H9 (cell line): Measurements from ENCODE around the gene PJVK. TPM values are rescaled to one million over a fixed set of nuclear protein-coding genes. Genes with fewer than 3 reads are reported as not detected.

ENCODE experiments used
- DNase-seq: peaks from one replicate; pipeline ENCODE4 v3.0.0-alpha.2; 2017
- H2AFZ ChIP-seq: one replicate; pipeline ENCODE4 v1.6.1; 2013; ENCODE audit warnings: mild to moderate bottlenecking, low read length, control low read depth, moderate library complexity
- H2AK5ac ChIP-seq: 2 replicates; pipeline ENCODE4 v1.6.1; 2013; ENCODE audit warnings: low read length, control low read depth, mixed read lengths; ENCODE audit not compliant: insufficient read length
- H2BK120ac ChIP-seq: one replicate; pipeline ENCODE4 v1.6.1; 2013; ENCODE audit warnings: low read depth, mild to moderate bottlenecking, low read length, control low read depth, inconsistent platforms; ENCODE audit not compliant: poor library complexity, severe bottlenecking
- H2BK12ac ChIP-seq: 2 replicates; pipeline ENCODE4 v1.6.1; 2013; ENCODE audit warnings: low read length, control low read depth, mixed read lengths, low read depth; ENCODE audit not compliant: insufficient read length
- H2BK15ac ChIP-seq: 2 replicates; pipeline ENCODE4 v1.6.1; 2013; ENCODE audit warnings: low read depth, low read length, control low read depth
- H2BK20ac ChIP-seq: one replicate; pipeline ENCODE4 v1.6.1; 2013; ENCODE audit warnings: low read depth, mild to moderate bottlenecking, low read length, control low read depth, inconsistent platforms; ENCODE audit not compliant: poor library complexity, severe bottlenecking
- H2BK5ac ChIP-seq: 2 replicates; pipeline ENCODE4 v1.6.1; 2013; ENCODE audit warnings: low read length, control low read depth, mixed read lengths; ENCODE audit not compliant: insufficient read length
- H3K14ac ChIP-seq: 2 replicates; pipeline ENCODE4 v1.6.1; 2013; ENCODE audit warnings: low read length, control low read depth; ENCODE audit not compliant: insufficient read depth
- H3K18ac ChIP-seq: 2 replicates; pipeline ENCODE4 v1.6.1; 2013; ENCODE audit warnings: low read depth, mild to moderate bottlenecking, mixed read lengths, low read length, control low read depth; ENCODE audit not compliant: insufficient read length
- H3K23ac ChIP-seq: 2 replicates; pipeline ENCODE4 v1.6.1; 2013; ENCODE audit warnings: low read length, control low read depth, mixed read lengths, low read depth; ENCODE audit not compliant: insufficient read length
- H3K23me2 ChIP-seq: 2 replicates; pipeline ENCODE4 v1.6.1; 2013; ENCODE audit warnings: low read depth, mild to moderate bottlenecking, mixed read lengths, low read length, control low read depth; ENCODE audit not compliant: insufficient read length, poor library complexity, severe bottlenecking
- H3K27ac ChIP-seq: 2 replicates; pipeline ENCODE4 v1.5.1; 2013; ENCODE audit warnings: low read length, control low read depth, mixed read lengths, low read depth; ENCODE audit not compliant: insufficient read length
- H3K27me3 ChIP-seq: 2 replicates; pipeline ENCODE4 v1.6.1; 2013; ENCODE audit warnings: low read length, control low read depth, inconsistent platforms; ENCODE audit not compliant: insufficient read depth
- H3K4ac ChIP-seq: 2 replicates; pipeline ENCODE4 v1.6.1; 2013; ENCODE audit warnings: low read depth, mild to moderate bottlenecking, control low read depth, inconsistent platforms, low read length, moderate library complexity
- H3K4me1 ChIP-seq: 2 replicates; pipeline ENCODE4 v1.6.1; 2013; ENCODE audit warnings: low read length, control low read depth, inconsistent platforms; ENCODE audit not compliant: insufficient read depth
- H3K4me2 ChIP-seq: 2 replicates; pipeline ENCODE4 v1.6.1; 2013; ENCODE audit warnings: low read length, control low read depth, mixed read lengths; ENCODE audit not compliant: insufficient read length, insufficient read depth
- H3K56ac ChIP-seq: 2 replicates; pipeline ENCODE4 v1.6.1; 2013; ENCODE audit warnings: low read depth, mild to moderate bottlenecking, mixed read lengths, low read length, control low read depth; ENCODE audit not compliant: insufficient read length
- H3K79me1 ChIP-seq: 2 replicates; pipeline ENCODE4 v1.6.1; 2013; ENCODE audit warnings: low read depth, mild to moderate bottlenecking, moderate library complexity, low read length, control low read depth, inconsistent platforms; ENCODE audit not compliant: insufficient read depth, poor library complexity, severe bottlenecking
- H3K79me2 ChIP-seq: 2 replicates; pipeline ENCODE4 v1.6.1; 2013; ENCODE audit warnings: low read length, control low read depth, inconsistent platforms; ENCODE audit not compliant: insufficient read depth
- H3K9ac ChIP-seq: 2 replicates; pipeline ENCODE4 v1.6.1; 2013; ENCODE audit warnings: low read length, control low read depth, mixed read lengths; ENCODE audit not compliant: insufficient read length; ENCODE audit errors: extremely low read depth
- H3K9me3 ChIP-seq: one replicate; pipeline ENCODE4 v1.6.1; 2013; ENCODE audit warnings: low read depth, low read length, inconsistent platforms; ENCODE audit not compliant: control insufficient read depth
- H3T11ph ChIP-seq: one replicate; pipeline ENCODE4 v1.6.1; 2013; ENCODE audit warnings: mild to moderate bottlenecking, low read length, control low read depth, inconsistent platforms
- H4K20me1 ChIP-seq: one replicate; pipeline ENCODE4 v1.6.1; 2013; ENCODE audit not compliant: control insufficient read depth, insufficient read length, insufficient read depth
- H4K5ac ChIP-seq: 2 replicates; pipeline ENCODE4 v1.6.1; 2013; ENCODE audit warnings: low read depth, mild to moderate bottlenecking, mixed read lengths, low read length, control low read depth; ENCODE audit not compliant: insufficient read length
- H4K8ac ChIP-seq: replicated peaks from 2 replicates; pipeline ENCODE4 v1.6.1; 2013; ENCODE audit warnings: low read length, control low read depth, mixed read lengths, low read depth; ENCODE audit not compliant: insufficient read length
- H4K91ac ChIP-seq: 2 replicates; pipeline ENCODE4 v1.6.1; 2013; ENCODE audit warnings: low read depth, mild to moderate bottlenecking, moderate library complexity, mixed read lengths, low read length, control low read depth; ENCODE audit not compliant: insufficient read length
- H3K27ac Mint-ChIP-seq, 3 experiments: 2 replicates in 2 of 3; 3 replicates in 1 of 3; pipeline ENCODE4 v1.8.0; 2020 to 2021; ENCODE audit warnings: mixed read lengths in 3 of 3, mild to moderate bottlenecking in 1 of 3, moderate library complexity in 1 of 3
- H3K27me3 Mint-ChIP-seq: 2 replicates; pipeline ENCODE4 v1.8.0; 2021; ENCODE audit warnings: low read depth, mild to moderate bottlenecking, moderate library complexity, mixed read lengths
- H3K36me3 Mint-ChIP-seq, 3 experiments: 2 replicates in 2 of 3; 3 replicates in 1 of 3; pipeline ENCODE4 v1.8.0; 2020 to 2021; ENCODE audit warnings: low read depth in 3 of 3, mixed read lengths in 3 of 3; ENCODE audit not compliant: insufficient read depth in 1 of 3
- H3K4me1 Mint-ChIP-seq, 2 experiments: 2 replicates each; pipeline ENCODE4 v1.8.0; 2020; ENCODE audit warnings: mixed read lengths in 2 of 2
- H3K4me3 Mint-ChIP-seq, 2 experiments: 2 replicates in 1 of 2; 3 replicates in 1 of 2; pipeline ENCODE4 v1.8.0; 2020 to 2021; ENCODE audit warnings: mild to moderate bottlenecking in 2 of 2, mixed read lengths in 2 of 2, moderate library complexity in 1 of 2
- H3K9me3 Mint-ChIP-seq, 2 experiments: 2 replicates in 1 of 2; 3 replicates in 1 of 2; pipeline ENCODE4 v1.8.0; 2020; ENCODE audit warnings: mild to moderate bottlenecking in 2 of 2, mixed read lengths in 2 of 2, moderate library complexity in 1 of 2
- CTCF ChIP-seq: fragments of 200-600 bp; sonication (generic); conservative IDR thresholded peaks from 3 replicates; pipeline ENCODE4 v1.8.0; 2021; ENCODE audit warnings: antibody characterized with exemption, mild to moderate bottlenecking
- WGBS: extraction: QIAGEN DNeasy Blood & Tissue Kit; methylation state at CpG from one replicate; pipeline ENCODE4 v1.1.7; 2013; ENCODE audit warnings: missing lambda C conversion rate, low lambda C conversion rate, mixed read lengths; ENCODE audit not compliant: insufficient read length; ENCODE audit errors: extremely low coverage; 5-methylcytosine and 5-hydroxymethylcytosine counted together
- total RNA-seq: library from RNA; stranded (reverse); gene quantifications from 2 replicates; pipeline ENCODE4 v1.2.1, GENCODE V29; 2021

Gene PJVK
- total RNA-seq, 1 experiment from 2014 or later, result 4.7 TPM

- Histone ChIP-seq H3K4ac (no peak overlapping the region), H2BK120ac (no peak overlapping the region), H3K18ac (no peak overlapping the region), H3K79me1 (no peaks in the 10 kb centered on the region), H2AFZ (no peak overlapping the region), H3K23ac (no peak overlapping the region), H3K27ac (no peak overlapping the region), H2BK15ac (no peak overlapping the region), H2AK5ac (no peak overlapping the region), H3K56ac (no peak overlapping the region), H3K27me3 (no peaks in the 10 kb centered on the region), H4K91ac (no peak overlapping the region), H3K14ac (no peak overlapping the region), H4K20me1 (no peaks in the 10 kb centered on the region), H3K4me2 (peak overlapping the region; percentile 98), H3K79me2 (peaks cover 6% of the 10 kb centered on the region; the same call in 1 of the 2 replicates), H3K9ac (no peak overlapping the region), H4K8ac (no peak overlapping the region), H2BK5ac (no peak overlapping the region), H4K5ac (no peak overlapping the region), H3K4me1 (no peaks in the 10 kb centered on the region), H3K9me3 (no peaks in the 10 kb centered on the region), H3K23me2 (peaks cover 9% of the 10 kb centered on the region), H2BK12ac (no peak overlapping the region), H3T11ph (no peak overlapping the region), H2BK20ac (no peak overlapping the region)
- WGBS, result no CpG with 5 or more reads among the region's 4 CpGs
- Mint-ChIP-seq H3K36me3 (peaks cover 18 to 48% (median 45%) of the 10 kb centered on the region in 3 experiments; a peak in 6 of 7 replicates), H3K4me1 (peaks cover 19 to 22% of the 10 kb centered on the region in 2 experiments), H3K27me3 (no peaks in the 10 kb centered on the region), H3K27ac (no peak overlapping the region; a peak in 1 of 7 replicates), H3K9me3 (no peaks in the 10 kb centered on the region), H3K4me3 (peak overlapping the region; percentile 83 to 90; a peak in 4 of 5 replicates)
- no peak for TF ChIP-seq CTCF
- no peak for DNase-seq
Observed at GRCh38 chr2:178448968-178449661, 2.1 kb upstream of the PJVK start.
